Prostate gland (tissue), 2 donors: ENCODE results near the gene POLG2.

Experiments used
- POLR2A ChIP-seq: fragments of 450-650 bp; IDR thresholded peaks from one replicate; pipeline ENCODE4 v1.6.1; 2016; ENCODE audit warnings: antibody characterized with exemption, mild to moderate bottlenecking
- POLR2AphosphoS5 ChIP-seq: sonication (generic); formaldehyde crosslinking; IDR thresholded peaks from one replicate; pipeline ENCODE4 v1.6.1; 2017; ENCODE audit warnings: antibody characterized with exemption
- TF ChIP-seq, protein P1 (sequence below), 4 experiments: fragments of 200-600 bp in 2 of 4; fragments of 450-650 bp in 2 of 4; sonication (generic) in 2 of 4; IDR thresholded peaks; 1 replicate in 3 of 4; 2 replicates in 1 of 4; pipeline ENCODE4 v1.5.1; 2016 to 2019; ENCODE audit warnings: antibody characterized with exemption in 4 of 4, mild to moderate bottlenecking in 2 of 4, moderate library complexity in 2 of 4

DNA sequence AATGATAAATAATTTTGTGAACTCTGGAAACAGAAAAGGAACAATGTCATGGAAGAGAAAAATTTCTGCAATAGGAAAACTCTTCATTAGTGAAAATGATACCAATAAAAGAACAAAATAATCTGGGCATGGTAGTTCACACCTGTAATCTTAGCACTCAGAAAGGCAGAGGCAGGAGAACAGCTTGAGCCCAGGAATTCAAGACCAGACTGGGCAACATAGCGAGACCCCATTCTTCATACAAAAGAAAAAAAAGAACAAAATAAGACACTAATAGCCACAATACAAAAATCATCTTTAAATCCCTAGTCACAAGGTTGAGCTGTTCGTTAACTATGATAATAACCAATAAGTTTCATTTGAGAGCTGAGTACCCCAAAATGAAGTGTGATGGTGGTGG is 8.6 kb downstream of the POLG2 start:
- TF ChIP-seq, protein P1, sequence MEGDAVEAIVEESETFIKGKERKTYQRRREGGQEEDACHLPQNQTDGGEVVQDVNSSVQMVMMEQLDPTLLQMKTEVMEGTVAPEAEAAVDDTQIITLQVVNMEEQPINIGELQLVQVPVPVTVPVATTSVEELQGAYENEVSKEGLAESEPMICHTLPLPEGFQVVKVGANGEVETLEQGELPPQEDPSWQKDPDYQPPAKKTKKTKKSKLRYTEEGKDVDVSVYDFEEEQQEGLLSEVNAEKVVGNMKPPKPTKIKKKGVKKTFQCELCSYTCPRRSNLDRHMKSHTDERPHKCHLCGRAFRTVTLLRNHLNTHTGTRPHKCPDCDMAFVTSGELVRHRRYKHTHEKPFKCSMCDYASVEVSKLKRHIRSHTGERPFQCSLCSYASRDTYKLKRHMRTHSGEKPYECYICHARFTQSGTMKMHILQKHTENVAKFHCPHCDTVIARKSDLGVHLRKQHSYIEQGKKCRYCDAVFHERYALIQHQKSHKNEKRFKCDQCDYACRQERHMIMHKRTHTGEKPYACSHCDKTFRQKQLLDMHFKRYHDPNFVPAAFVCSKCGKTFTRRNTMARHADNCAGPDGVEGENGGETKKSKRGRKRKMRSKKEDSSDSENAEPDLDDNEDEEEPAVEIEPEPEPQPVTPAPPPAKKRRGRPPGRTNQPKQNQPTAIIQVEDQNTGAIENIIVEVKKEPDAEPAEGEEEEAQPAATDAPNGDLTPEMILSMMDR (IDR thresholded peaks at IDR 0.05): no peak
- no peak for TF ChIP-seq POLR2AphosphoS5
- no peak for TF ChIP-seq POLR2A
